ENCODE measurements around the gene MARVELD1. TPM values are rescaled to one million over a fixed set of nuclear protein-coding genes. Genes with fewer than 3 reads are reported as not detected.

Gene MARVELD1
- total and polyA plus RNA-seq, 2 of the 13 experiments (the other 11 are each of a cell fraction or from before 2014, with no cell fraction given), result not detected

- TF ChIP-seq, protein P1, sequence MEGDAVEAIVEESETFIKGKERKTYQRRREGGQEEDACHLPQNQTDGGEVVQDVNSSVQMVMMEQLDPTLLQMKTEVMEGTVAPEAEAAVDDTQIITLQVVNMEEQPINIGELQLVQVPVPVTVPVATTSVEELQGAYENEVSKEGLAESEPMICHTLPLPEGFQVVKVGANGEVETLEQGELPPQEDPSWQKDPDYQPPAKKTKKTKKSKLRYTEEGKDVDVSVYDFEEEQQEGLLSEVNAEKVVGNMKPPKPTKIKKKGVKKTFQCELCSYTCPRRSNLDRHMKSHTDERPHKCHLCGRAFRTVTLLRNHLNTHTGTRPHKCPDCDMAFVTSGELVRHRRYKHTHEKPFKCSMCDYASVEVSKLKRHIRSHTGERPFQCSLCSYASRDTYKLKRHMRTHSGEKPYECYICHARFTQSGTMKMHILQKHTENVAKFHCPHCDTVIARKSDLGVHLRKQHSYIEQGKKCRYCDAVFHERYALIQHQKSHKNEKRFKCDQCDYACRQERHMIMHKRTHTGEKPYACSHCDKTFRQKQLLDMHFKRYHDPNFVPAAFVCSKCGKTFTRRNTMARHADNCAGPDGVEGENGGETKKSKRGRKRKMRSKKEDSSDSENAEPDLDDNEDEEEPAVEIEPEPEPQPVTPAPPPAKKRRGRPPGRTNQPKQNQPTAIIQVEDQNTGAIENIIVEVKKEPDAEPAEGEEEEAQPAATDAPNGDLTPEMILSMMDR (CRISPR knock-in tag; IDR thresholded peaks at IDR 0.05), result peak; percentile 48
- TF ChIP-seq HMGXB4 (CRISPR knock-in tag; IDR thresholded peaks at IDR 0.05; ENCODE audit: borderline replicate concordance in 1 of 2, low read depth in 1 of 2) (peak in 1 of 2 experiments; percentile 8; a peak in 1 of 4 replicates), ZNF710 (CRISPR knock-in tag; IDR thresholded peaks at IDR 0.05; ENCODE audit: borderline replicate concordance) (0 out of 2 replicates have a peak, but pooled peaks have one; percentile 32), NR0B2 (CRISPR knock-in tag; IDR thresholded peaks at IDR 0.05) (0 out of 2 replicates have a peak, but pooled peaks have one; percentile 44), SOX6 (IDR thresholded peaks at IDR 0.05) (no peak), SOX6 (CRISPR knock-in tag; IDR thresholded peaks at IDR 0.05) (0 out of 2 replicates have a peak, but pooled peaks have one; percentile 15), NFKBIZ (CRISPR knock-in tag; IDR thresholded peaks at IDR 0.05) (peak; percentile 19; the same call in 1 of the 2 replicates), MAFG (CRISPR knock-in tag; IDR thresholded peaks at IDR 0.05) (no peak), SAP130 (CRISPR knock-in tag; IDR thresholded peaks at IDR 0.05; ENCODE audit: low read depth) (peak; percentile 34), ZNF563 (CRISPR knock-in tag; IDR thresholded peaks at IDR 0.05) (0 out of 2 replicates have a peak, but pooled peaks have one; percentile 30), KAT2B (IDR thresholded peaks at IDR 0.05; ENCODE audit: borderline replicate concordance, low read depth, low read length) (no peak), IRF2 (CRISPR knock-in tag; IDR thresholded peaks at IDR 0.05) (peak; percentile 42; the same call in 1 of the 2 replicates), PLRG1 (conservative IDR thresholded peaks at IDR 0.05) (no peak), ZNF605 (CRISPR knock-in tag; IDR thresholded peaks at IDR 0.05) (no peak), EP300 (IDR thresholded peaks at IDR 0.05; ENCODE audit: low read depth in 2 of 2, low read length in 2 of 2) (no peak), EP300 (CRISPR knock-in tag; IDR thresholded peaks at IDR 0.05; ENCODE audit: borderline replicate concordance) (no peak)
- TF ChIP-seq, protein P2, sequence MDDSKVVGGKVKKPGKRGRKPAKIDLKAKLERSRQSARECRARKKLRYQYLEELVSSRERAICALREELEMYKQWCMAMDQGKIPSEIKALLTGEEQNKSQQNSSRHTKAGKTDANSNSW (CRISPR knock-in tag; IDR thresholded peaks at IDR 0.05; ENCODE audit: borderline replicate concordance), result no peak
Measured at GRCh38 chr10:97683556-97684367, 29.8 kb upstream of the MARVELD1 start (continued).

All from HepG2 (cell line).